HK-2 (cell line): ENCODE measurements around the gene DNPEP.
"Not testable (repeated sequence)": the region's sequence is repeated elsewhere in the genome, so short reads cannot be mapped to it uniquely, and the experiment has no call there.

Source experiments
- DNase-seq: peaks from one replicate; pipeline ENCODE4 v3.0.0-alpha.2; 2018; ENCODE audit not compliant: unreplicated experiment

The DNPEP gene

DNA sequence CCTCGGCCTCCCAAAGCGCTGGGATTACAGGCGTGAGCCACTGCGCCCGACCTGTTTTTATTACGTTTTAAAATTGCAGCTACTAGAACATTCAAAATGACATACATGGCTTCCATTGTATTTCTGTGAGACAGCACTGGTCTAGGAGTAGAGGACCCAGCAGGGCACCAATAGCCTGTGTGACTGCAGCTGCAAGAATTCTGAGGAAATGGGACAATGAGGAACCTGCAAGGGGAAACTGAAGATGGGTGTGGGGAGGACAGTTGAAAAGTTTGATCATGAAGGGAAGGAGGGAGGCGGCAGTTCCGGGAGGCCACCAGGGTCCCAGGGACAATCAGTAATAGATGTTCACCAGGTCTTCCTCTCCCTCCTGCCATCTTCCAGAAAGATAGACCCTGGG is 13.9 kb upstream of the DNPEP start:
- DNase-seq, result no peak

DNA sequence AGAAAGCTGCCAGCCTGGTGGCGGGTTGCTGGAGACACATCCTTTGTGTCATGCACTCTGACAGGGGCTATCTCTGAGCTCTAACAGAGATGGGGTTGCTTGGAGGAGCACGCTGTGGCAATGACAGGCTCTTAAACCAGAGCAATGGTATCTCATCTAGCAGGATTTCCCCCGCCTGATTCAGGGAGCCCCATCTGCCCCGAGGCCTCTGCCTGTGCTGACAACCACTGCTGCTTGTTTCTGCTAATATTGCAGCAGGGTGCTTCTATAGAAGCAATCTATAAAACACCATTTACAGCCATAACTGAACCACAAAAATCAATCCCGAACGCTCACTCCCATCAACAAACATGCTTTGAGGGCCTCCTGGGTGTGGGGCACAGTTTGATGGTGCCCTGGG is 12.8 kb upstream of the DNPEP start:
- no peak for DNase-seq

DNA sequence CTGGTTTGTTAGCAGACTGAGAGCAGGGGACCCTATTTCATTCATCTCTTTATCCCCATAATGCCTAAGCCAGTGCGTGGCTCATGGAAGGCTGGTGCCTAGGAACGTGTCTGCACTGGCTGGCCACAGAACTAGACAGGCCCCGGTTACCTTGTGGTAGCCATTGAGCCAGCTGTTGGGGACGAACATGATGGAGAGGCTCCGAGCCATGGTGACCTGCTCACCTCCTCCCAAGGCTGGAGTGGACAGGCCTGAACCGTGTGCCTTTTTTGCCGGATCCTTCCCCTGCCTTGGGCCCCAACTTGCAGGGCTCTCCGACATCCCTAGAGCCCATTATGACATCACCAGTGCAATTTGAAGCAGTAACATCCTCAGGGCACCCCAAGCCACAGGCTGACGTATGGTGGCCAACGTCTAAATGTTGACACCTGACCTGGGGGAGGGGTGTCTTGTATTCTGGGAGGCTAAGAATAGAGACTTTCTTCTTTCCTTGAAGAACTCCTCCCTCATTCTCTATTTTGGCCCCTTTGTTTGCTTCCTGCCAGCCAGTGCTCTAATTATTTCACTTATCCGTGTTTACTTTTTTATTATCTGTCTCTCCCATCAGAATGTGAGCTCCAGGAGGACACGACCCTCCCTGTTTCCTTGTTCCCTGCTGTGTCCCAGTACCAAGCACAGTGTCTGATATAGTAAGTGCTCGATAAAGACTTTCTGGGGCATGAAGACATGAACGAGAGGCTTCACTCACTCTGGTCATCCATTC is 12.2 kb upstream of the DNPEP start:
- DNase-seq, result no peak

DNA sequence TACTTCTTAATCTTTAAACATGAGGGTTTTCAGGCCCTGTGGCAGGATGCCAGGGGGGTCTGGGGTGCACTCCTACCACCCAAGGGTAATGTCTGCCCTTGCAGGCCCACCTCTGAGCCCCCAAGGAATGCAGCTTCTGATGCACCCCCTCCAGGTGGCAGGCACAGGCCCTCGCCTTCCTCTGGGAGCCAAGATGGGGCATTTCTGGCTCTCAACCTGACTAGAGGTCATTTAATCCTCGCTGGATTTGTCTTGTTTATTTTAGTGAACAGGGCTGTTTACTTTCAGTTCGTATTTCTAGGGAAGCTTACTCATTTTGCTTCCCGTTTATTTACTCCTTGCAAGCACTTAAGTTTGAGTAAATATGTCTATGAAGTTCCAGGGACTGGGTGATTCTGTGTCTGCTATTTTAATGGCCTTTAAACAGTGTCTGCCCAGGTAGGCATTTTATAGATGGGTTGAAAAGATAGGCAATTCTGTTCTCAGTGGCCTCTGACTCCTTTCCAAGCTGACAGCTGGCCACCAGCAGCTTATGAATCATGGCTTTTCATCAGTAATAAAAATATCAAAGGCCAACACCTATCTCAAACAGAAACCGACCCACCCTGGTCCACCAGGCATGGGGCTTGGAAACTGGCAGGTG is 11.1 kb upstream of the DNPEP start:
- no peak for DNase-seq

DNA sequence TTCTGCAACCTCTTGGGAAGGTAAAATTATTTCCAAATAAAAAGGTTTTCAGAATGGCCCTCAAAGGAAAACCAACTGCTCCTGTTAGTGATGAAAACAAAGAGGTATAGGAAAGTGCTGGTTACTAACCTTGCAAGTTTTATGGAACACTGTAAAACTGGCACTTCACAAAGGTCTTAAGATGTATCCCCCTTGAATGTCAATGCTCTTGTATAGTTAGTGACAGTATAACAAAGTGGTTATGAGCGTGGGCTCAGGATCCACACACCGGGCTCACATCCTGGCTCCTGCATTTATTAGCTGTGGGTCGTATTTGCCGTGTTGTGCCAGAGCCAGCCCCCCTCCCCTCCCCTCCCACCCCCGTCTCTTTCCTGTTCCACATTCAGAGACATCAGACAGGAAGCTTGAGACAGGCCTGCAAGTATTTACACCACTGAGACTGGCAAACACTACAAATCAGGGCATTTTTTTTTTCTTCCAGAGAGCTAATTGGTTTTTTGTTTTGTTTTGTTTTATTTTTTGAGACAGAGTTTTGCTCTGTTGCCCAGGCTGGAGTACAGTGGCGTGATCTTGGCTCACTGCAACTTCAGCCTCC is 9.2 kb upstream of the DNPEP start:
- no peak for DNase-seq

DNA sequence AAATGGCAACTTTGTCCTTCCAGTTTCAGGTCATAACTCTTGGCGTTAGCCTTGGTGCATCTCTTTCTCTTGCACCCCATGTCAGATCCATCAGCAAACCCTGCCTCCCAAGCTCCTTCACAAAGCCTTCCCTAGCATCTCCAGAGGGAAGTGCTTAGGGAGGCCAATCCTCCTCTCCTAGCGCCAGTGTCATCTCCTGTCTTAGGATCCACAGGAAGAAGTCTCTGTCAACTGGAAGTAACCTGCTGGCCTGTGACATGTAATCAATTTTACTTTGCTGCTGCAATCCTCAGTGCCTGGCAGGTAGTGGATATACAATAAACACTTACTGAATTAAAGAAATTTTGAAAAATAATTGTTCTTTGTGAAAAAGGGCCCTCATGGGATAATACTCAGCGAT is 7.9 kb upstream of the DNPEP start:
- DNase-seq, result no peak

DNA sequence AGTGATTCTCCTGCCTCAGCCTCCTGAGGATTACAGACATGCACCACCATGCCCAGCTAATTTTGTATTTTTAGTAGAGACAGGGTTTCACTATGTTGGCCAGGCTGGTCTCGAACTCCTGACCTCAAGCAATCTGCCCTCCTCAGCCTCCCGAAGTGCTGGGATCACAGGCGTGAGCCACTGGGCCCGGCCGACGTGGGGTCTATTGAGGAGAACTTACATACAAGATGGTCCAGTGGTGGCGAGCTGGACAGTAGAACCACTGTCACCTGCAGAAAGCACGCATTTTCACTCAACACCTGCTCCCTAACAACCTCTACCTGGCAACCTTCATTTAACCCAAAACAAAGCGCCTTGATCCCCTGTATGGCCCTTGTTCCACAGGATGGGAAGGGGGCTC is 7.3 kb upstream of the DNPEP start:
- not testable (repeated sequence) for DNase-seq

DNA sequence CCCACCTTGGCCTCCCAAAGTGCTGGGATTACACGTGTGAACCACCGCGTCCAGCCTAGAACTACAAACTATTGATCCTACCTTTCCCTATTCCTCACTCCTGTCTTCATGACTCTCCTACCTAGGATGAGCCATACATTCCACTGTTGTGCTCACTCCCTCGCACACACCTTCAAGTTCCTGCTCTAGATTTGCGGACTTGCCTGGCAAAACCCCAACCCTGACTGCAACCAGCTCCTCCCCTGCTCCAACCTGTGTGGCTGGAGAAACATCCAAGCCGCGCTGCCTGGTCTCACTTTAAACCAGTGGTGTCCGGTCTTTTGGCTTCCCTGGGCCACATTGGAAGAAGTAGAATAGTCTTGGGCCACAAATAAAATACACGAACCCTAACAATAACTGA is 5.0 kb upstream of the DNPEP start:
- no peak for DNase-seq

DNA sequence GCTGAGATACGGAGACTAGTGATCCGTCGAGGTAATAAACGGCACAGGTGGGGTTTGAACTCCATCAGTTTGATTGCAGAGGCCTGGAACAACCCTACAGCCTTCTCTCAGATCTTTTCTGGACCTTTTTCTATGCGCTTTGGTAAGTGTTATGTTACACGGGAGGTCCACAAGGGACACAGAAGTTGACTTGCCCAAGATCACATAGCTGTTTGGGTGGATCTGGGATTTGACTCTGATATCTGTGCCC is 1.1 kb upstream of the DNPEP start:
- no peak for DNase-seq

DNA sequence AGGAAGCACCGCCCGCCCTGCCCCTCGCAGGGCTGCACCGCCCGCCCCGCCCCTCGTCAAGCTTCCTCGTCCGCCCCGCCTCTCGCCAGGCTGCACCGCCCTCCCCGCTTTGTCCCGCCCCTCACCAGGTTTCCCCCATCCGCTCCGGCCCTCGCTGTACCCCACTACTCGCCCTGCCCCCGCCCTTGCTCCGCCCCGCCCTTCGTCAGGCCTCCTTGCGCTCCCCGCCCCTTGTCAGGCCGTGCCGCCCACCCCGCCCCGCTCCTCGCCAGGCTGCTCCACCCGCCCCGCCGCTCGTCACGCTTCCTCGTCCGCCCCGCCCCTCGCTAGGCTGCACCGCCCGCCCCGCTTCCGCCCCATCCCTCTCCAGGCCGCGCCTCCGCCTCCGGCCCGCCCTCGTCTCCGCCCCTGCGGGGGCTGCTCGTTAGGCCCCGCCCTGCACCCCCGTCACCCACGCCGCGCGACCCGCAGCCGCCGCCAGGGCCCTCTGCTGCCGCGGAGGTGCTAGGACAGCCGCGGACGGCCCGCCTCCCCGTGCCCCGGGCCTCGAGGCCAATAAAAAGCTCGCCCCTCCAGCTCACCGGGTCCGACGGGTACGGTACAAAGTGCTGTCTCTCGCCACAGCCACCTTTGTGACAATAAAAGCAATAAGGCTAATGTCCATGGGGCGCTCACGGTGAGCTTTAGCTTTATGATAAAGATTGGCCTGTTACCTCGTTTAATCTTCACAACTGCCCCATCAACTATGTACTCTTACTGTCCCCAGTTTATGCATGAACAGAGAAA is 602 bp upstream of the DNPEP start:
- DNase-seq, result peak; percentile 99

DNA sequence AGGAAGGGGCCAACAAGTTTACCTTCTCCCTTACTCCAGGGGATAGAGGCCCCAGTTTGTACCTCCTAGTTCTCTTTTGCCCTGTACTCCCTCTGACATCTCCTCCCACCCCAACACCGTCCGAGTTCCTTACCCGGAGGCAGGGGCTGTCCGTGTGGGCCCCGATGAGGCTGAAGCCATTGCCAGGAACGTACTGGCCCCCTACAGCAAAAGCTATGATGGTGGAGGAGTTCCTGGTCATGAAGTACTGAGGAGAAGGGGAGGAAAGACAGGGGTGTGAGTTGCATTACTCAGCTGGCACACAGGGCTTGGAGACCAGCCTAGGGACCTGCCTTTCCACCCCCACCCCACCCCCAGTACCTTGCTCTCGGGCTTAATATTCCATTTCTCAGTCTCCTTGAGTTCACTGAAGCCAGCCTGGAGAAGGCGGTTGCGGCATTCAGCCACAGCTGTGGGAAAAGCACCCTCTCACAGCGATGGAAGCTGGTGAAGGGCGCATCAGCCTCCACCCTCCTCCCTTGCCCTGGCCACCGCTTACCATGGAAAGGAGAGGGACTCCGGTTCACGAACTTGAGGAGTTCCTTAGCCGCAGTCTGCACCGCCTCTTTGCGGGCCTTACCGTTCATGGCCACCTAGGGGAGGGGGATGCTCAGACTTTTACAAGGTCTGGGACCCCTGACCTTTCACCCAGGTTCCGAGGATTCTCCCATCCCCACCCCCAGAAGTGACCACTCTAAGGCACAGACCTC is 1.0 kb downstream of the DNPEP start:
- no peak for DNase-seq

DNA sequence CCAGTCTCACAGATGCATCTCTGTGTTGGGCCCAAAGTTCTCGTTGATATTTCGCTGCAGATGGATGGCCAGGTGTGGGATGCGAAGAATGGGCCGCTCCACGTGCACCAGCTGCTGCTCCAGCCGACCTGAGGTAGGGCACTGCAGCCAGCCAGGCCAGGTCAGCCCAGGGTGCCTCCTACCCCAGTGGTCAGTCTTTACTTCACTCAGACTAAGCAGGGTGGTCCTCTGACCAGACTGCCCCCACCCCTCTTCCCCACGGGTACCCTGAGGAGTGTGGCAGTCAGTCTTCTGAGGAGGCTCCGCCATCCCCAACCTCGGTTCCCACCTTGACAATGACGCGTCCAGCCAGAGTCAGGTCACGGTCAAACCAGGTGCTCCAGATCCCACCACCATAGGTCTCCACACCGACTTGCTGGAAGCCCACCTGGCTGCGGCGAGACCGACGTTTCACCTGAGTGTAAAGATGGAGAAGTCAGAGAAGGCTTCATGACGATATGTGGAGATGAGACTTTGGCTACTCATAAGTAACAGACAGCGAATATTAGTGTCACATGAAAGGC is 1.7 kb downstream of the DNPEP start:
- DNase-seq, result no peak

DNA sequence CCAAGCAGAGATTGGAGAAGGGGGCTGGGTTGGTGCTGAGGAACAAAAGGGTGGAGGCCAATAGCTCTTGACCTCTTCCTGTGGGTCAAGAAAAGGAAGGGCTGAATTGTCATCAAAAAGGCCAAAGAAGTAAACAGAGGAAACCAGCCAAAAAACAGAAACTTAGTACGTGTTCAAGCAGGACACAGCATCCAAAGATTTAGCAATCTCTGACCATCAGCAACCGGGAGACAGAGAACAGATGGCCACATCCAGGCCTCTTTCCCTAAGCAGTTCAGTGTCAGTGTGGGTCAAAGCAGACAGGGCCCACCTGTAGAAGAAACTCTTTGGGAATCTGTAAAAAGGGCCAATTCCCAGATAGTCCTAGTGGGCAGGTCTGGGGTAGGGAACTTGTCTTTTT is 2.9 kb downstream of the DNPEP start:
- no peak for DNase-seq

DNA sequence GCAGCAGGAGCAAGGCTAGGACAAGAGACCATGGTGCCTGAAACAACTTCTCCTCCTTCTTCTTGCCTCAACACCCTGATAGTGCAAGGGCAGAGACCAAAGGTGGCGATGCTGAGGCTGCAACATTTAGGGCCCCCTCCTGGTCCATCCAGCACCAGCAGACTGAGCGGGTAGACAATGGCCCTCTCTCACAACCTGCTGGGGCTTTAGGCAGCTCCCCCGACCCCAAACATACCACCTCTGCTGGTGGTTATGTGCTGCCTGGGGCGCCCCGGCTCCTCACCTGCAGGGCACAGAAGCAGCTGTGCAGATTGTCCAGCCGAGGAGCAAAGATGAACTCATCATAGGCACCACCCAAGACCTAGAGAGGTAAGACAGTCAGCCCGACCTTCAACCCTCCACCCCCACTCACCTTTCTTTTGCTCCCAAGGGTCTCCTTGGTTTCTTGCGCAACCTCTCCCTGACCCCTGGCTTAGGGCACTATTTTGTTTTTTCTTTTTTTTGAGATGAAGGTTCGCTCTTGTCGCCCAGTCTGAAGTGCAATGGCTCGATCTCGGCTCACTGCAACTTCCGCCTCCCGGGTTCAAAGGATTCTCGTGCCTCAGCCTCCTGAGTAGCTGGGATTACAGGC is 3.5 kb downstream of the DNPEP start:
- no peak for DNase-seq

DNA sequence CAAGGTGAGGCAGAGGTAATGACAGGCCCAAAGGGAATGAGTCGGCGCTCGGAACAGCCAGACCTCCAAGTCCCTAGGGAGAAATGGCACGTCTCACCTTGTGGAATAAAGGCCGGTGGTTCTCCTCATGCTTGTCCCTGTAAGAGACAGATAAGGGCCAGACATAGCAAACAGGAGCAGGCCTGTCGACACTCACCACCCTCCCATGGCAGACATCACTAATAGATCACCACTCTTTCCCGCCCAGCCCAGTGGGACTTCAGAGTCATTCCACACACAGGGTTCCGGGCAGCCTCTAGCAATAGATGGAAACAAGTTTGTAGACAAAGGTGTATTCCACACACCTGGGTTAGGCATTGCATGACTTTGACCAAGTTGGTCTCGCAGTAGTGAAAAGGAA is 6.3 kb downstream of the DNPEP start:
- no peak for DNase-seq

DNA sequence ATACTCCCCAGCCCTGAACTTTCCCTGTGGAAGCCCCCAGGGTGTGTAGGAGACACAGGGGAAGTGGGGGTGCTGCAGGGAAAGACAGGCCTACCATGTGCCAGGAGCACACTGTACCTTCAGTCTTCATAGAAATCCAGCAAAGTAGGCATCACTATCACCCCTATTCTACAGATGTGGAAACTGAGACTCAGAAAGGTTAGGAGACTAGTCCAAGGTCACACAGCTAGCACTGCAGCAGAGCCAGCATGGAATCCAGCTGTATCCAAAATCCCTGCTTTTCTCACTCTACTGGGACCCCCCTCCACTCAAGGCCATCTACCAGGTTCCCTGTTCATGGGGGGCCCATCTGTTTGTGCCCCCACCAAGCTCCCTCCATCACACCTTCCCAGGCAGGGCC is 6.8 kb downstream of the DNPEP start:
- DNase-seq, result no peak

DNA sequence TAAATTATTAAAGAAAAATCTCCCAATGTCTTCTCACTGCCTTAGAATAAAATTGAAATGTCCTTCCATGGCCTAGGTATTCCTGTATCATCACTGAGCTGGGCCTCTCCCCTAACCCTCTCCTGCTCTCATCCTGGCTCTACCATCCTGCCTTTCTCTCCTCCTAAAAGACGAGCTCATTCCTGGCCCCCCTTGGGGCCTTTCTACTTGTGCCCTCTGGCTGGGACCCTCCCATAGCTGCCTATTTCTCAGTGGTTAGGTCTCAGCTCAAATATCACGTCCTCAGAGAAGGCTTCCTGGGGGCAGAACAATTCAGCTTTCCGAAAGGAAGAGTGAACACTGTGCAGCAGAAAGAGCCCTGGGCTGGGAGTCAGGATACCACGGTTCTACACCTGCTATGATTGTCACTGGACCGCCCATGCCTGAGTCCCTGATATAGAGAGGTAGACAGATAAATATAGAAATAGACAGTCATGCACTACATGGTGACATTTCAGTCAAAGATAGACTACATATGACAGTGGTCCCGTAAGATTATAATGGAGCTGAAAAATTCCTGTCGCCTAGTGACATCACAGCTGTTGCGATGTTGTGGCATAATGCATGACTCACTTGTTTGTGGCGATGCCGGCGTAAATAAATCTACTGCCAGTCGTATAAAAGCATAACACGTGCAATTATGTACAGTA is 9.4 kb downstream of the DNPEP start:
- no peak for DNase-seq

DNA sequence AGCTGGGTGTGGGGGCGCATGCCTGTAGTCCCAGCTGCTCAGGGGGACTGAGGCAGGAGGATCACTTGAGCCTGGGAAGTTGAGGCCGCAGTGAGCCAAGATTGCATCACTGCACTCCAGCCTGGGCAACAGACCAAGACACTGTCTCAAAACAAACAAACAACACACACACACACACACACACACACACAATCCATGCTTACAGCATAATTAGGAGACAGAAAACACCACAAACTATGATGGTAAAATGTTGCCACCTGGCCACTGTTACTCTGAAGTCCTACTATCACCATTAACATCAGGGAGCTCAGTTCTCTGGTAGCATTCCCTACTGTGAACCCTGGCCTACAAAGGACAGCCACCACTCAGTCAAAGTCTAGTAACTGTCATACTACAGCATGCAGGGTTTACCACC is 18.3 kb downstream of the DNPEP start:
- DNase-seq, result no peak

DNA sequence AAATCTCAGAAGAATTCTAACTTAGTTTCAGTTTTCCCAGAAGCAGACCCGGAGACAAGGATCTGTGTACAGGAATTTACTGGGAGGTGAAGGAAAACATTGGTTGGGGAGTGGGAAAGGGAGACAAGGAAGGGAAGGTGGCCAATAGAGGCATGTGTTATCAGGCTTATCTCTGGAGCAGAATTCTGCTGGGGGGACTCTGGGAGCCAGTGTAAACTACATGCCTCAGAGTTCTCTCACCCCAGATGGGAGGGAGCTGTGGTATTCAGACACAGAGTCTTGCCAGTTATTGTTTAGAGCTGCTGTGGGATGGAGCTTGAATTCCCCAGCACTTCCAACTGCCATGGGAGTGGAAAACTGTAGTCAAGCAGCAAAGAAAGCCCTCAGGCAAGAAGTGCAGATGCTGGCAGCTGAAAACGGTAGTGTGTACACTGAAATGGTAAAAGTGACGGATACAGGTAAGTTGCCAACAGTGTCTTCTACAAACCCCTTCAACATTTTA is 19.0 kb downstream of the DNPEP start:
- DNase-seq, result no peak

DNA sequence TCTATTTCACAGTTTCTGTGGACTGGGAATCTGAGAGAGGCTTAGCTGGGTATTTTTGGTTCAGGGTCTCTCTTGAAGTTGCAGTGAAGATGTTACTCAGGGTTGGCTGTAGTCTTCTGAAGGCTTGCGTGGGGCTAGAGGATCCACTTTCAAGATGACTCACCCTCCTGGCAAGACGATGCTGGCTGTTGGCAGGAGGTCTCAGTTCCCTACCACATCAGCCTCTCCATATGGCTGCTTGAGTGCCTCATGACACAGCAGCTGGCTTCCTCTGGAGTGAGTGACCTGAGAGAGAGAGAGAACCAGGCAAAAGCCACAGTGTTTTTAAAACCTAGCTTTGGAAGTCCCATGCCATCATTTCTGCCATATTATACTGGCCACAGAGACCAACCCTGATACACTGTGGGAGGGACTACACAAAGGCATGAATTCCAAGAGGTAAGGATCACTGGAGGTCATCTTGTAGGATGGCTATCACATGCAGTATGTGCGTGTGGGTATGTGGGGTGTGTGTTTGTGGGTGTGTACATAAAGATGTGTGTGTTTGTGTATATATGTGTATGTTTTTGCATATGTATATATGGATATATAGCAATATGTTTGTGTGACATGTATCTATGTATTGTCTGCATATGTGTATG is 25.1 kb downstream of the DNPEP start:
- DNase-seq, result peak; percentile 56
